ENCODE measurements around the gene EEF2K.
"Not testable (repeated sequence)": the region's sequence is repeated elsewhere in the genome, so short reads cannot be mapped to it uniquely, and the experiment has no call there.

The EEF2K gene

DNA sequence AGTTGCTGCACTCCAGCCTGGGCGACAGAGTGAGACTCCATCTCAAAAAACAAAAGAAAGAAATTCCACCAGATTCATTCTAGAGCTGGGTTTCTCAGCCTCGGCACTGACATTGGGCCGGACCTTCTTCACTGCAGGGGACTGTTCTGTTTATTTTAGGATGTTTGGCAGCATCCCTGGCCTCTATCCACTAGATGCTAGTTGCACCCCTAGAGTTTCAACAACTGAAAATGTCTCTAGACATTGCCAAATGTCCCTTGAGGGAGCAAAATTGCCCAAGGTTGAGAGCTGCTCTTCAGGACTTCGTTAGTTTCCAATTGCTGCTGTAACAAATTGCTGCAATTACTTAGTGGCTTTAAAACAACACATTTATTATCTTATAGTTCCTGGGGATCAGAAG lies 7.2 kb downstream of the EEF2K start:
- DNase-seq = no peak

DNA sequence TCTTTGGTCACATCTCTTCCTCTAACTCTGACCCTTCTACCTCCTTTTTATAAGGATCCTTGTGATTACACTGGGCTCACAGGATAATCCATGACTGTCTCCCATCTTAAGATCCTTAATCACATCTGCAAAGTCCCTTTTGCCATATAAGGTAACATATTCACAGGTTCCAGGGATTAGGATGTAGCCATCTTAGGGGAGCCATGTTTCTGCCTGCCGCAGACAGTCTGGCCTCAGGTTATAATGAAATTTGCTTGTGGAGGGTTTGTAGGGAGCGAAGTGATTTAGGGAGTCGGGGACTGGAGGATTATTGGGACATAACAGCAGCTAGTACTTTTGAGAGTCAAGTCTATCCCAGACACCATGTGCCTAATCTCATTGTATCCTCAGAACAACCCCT lies 7.7 kb downstream of the EEF2K start:
- DNase-seq = no peak

DNA sequence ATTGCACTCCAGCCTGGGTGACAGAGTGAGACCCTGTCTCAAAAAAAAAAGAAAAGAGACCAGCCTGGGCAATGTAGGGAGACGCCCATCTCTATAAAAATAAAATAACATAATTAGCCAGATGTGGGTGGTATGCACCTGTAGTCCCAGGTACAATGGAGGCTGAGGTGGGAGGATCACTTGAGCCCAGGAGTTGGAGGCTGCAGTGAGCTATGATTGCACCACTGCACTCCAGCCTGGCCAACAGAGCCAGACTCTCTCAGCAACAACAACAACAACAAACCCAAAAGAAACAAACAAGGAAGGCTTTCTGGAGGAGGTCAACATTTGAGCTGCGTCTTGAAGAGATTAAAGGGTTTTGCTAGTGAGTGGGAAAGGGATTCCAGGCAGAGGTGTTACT lies 8.3 kb downstream of the EEF2K start:
- DNase-seq = no peak

DNA sequence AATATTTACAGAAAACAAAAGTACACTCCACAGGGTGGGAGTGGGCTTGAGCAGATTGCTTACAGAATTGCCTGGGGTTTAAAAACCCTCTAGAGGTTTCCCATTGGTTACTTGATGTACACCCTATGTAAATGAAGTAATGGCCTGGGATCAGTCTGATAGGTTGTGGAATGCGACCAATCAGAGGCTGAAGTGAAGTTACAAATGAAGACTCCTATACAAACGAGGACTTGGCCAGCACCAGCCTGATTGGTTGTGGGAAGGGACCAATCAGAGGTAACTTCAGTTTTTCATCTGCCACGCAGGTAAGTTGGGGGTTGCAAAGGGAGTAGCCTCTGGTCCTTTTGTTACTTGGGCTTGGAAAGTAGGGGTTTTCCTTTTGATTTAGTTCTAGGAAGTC lies 8.8 kb downstream of the EEF2K start:
- no peak for DNase-seq

DNA sequence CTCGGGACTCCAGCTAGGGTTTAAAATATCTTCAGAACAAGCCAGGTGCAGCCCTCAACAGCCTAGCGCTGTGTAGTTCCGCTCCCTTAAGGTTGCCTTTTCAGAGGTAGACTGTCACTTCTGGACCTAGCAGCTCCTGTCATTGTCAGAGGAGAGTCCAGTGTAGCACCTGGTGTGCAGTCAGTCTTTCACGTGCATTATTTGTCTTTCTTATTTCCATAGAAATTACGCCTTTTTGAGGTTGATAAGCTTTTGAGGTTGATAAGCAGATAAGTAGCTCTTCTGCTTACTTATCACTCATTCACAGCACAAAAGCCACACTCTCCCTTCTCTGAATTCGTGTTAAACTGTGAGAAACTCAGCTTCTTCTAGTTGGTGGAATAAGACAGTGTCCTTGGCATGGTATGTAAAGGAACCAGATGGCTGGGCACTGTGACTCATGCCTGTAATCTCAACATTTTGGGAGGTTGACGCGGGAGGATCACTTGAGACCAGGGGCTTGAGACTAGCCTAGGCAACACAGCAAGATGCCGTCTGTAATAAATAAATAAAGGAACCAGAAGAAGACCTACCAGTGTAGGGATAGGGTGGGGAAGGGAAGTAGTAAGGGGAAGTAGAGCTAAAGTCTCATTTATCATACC lies 10.2 kb downstream of the EEF2K start:
- DNase-seq = no peak

DNA sequence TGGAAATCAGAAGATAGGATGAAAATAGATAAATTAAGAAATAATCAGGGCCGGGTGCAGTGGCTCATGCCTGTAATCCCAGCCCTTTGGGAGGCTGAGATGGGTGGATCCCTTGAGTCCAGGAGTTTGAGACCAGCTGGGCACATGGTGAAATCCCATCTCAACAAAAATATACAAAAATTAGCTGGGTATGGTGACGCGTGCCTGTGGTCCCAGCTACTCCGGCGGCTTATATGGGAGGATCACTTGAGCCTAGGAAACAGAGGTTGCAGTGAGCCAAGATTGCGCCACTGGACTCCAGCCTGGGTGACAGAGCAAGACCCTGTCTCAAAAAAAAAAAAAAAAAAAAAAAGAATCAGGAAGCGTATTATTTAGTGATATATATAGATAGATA lies 10.8 kb downstream of the EEF2K start:
- DNase-seq = not testable (repeated sequence)

DNA sequence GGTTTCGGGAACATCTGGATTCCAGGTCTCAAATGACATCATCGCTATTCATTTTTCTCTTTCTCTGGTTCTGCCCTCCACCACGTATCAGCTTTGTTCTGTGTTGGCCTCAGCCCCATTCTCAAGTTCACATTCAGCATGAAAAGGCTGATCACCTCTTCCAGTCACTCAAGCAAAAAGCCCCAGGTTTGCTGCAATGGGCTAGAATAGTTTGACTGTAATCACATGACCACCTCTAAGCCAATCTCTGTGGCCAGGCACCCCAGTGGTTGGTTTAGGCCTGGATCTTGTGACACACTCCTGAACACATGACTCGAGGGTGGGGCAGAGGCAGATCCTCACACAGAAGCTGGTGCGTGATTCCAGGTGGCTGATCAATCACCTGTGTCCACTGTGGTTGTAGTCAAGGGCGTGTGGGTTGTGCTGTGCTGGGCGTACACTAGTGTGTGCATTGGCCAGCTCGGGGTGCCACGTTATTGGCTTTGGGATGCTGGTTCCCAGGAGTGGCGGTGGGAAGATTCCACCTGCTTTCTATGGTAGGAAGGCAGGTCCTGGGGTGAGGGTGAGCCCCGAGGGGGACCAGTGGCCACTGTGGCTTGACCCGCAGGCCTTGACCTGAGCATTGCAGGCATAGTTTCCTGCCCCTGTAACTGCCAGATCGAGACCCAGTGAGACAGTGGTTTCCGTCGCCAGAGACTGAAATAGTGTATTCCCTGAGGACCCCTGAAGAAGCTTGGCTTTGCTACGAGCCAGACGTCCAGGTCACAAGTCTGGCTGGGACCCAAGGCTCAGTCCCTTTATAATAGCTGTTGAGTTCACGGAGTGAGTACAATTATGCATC lies 12.0 kb downstream of the EEF2K start:
- no peak for DNase-seq

DNA sequence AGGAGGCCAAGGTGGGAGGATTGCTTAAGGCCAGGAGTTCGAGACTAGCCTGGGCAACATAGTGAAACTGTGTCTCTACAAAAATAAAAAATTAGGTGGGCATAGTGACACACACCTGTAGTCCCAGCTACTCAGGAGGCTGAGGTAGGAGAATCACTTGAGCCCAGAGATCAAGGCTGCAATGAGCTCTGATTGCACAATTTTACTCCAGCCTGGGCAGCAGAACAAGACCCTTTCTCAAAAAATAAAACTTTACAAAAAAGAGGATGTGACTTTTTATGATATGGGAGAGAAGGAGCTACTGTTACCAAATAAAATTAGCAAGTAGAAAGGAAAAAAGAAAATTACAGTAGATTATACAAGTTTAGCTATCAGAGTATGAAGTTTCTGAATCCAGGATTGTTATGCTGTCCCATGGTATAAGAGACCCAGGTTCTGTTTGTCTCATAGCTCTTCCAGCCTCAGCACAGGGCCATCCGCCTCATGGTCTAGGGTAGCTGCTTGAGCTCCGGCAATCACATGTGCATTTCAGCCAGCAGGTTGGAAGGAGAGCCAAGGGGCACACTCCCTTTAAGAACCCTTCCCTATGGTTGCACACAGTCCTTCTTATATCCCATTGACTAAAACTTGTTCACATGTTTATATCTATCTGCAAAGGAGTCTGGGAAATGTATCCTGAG lies 13.5 kb downstream of the EEF2K start:
- DNase-seq = no peak

DNA sequence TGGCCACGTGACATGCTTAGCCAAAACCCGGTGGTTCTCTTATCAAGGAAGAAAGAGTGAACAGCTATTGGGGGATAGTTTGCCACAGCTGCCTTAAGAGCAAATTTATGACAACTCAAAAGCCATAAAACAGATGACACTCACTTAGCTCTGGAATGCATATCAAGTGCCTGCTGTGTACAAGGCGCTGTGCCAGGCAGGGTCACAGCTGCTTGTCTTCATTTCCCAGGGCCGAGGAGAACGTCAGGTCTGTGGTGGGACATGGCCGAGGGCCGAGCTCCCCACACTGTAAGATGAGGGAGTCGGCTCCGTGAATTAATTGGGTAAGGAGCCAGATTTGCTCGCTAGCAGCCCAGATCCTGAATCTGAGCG lies 14.0 kb downstream of the EEF2K start:
- no peak for DNase-seq

DNA sequence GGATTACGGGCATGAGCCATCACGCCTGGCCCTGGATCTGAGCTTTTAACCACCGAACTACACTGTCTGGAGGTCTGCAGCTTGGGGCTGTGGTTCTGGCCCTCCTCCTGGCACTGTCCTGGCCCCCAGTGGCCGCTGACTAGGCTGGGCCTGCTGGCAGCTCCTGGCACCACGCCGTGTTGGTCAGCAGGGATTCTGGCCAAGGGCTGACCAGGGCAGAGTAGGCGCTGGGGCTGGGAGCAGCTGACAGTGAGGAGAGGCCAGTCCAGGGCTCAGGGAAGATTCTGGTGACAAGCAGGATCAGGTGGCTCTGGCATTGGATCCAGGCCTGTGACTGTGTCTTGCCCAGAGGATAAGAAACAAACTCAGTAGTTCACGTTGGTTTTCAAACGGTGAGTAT lies 14.6 kb downstream of the EEF2K start:
- no peak for DNase-seq

DNA sequence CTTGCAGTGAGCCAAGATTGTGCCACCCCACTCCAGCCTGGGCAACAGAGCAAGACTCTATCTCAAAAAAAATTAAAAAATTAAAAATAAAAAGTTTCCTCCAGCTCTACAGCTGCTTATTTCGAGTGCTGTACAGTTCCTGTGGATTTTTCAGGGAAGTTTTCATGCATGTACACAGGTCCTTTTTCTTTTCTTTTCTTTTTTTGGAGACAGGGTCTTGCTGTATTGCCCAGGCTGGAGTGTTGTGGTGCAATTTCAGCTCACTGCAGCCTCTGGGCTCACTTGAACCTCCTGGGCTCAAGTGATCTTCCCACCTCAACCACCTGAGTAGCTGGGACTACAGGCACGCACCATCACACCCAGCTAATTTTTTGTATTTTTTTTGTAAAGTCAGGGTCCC lies 15.9 kb downstream of the EEF2K start:
- no peak for DNase-seq

DNA sequence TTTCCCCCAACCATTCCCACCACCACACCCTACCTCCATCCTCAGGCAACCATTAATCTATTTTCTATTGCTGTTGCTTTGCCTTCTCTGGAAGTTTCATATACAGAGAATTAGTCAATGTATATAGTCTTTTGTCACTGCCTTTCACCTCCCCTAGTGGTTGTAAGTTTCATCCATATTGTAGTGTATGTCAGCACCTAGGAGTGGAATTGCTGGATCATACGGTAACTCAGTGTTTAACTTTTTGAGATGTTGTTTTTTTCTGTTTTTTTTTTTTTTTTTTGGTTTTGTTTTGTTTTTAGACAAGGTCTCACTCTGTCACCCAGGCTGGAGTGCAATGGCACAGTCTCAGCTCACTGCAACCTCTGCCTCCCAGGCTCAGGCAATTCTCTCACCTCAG lies 16.9 kb downstream of the EEF2K start:
- no peak for DNase-seq

DNA sequence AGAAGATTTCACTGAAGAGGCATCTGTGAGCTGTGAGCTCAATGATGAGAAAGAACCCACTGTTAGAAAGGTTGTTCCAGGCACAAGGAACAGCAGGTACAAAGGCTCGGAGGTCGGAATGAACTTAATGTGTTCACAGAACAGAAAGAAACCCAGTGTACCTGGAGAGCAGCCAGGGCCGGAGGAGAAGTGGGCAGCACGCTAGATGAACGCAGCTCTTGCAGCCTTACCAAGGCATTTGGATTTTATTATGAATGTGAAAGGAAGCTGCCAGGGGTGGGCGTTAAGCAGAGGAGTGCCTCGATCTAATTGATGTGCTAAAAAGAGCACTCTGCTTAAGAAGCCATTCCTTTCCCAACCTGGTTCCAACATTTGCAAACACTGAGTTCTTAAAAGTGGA lies 19.0 kb downstream of the EEF2K start:
- no peak for DNase-seq

DNA sequence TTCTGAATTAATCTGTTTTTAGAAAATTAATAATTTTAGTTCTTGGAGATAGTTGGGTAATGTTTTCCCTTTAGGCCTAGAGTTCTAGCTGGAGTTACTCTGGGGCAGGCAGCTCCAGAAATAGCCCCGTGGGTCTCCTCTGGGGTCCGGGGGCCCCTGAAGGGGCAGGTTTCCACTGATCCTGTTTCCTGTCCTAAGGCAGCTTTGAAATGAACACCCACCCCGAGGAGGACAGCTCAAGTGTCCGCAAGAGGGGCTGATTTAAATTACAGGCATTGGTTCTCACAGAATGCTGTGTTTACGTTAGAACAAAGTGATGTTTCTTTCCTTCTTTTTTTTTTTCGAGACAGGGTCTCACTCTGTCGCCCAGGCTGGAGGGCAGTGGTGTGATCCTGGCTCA lies 23.8 kb downstream of the EEF2K start:
- DNase-seq = no peak

DNA sequence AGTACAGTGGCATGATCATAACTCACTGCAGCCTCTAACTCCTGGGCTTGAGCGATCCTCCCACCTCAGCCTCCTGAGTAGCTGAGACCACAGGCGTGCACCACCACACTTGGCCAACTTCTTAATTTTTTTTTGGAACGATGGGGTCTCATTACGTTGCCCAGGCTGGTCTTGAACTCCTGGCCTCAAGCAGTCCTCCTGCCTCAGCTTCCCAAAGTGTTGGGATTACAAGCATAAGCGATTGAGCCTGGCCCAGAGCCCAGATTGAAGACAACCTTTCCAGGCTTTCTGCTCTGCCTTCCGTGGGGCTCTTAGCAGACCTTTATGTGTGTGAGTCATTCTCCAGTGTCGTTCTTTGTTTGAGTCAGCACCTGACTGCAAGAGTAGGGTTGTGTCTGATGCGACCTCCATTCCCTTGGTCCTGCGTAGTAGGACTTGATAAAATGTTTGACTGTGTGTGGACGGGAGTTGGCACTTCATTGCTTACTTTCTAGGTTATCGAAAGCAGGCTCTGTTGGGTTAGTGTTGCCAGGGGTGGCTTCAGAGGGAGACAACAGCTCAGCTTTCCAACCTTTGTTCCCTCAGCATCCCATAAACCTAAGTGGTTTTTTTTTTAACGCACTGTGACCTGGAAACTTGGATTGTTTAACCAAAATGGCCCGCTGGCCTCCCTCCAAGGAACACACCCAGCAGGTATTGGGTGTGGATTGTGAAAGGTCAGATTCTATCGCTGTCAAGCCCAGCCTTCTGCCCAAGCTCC lies 26.4 kb downstream of the EEF2K start:
- no peak for DNase-seq

DNA sequence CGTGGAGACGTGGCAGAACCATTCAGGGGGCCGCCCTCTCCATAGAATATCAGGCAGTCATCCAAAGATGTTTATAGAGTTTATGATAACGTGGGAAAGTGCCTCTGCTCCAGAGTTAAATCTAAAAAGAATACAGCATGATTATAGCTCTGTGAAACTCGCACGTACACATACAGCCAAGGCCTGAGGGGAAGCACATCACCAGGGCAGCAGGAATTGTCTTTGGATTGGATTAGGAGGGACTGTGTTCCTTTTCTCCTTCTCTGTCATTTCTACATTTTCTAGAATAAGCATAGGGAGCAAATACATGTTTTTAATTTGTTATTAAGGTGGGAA lies 26.9 kb downstream of the EEF2K start:
- DNase-seq = no peak

DNA sequence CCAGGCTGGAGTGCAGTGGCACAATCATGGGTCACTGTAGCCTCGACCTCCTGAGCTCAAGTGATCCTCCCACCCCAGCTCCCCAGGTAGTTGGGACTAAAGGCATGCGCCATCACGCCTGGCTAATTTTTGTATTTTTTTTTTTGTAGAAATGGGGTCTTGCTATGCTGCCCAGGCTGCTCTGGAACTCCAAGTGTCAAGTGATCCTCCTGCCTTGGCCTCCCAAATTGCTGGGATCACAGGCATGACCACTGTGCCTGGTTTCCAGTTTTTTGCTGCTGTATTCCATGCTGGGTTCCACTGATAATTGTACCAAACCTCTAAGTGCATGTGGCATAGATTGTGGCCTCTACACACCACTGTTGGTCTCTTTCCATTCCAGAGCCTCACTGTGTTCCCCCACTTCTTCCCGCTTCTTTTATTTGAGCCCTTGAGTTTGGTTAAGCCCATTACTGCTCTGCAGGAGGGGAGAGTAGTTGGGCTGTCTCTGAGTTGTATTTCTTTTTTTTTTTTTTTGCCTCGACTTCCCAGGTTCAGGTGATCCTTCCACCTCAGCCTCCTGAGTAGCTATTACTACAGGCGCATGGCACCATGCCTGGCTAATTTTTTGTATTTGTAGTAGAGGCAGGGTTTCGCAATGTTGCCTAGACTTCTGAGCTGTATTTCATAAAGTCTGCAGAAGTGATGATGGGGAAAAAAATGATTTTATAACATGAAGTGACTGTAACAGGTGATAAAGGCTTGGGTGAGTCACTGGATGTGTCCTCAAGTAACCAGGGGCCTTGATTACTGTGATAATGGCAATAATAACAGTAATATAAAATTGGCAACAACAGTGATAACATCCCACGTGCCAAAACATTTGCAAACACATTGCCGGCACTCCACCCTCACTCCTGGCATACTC lies 30.0 kb downstream of the EEF2K start:
- DNase-seq = no peak

DNA sequence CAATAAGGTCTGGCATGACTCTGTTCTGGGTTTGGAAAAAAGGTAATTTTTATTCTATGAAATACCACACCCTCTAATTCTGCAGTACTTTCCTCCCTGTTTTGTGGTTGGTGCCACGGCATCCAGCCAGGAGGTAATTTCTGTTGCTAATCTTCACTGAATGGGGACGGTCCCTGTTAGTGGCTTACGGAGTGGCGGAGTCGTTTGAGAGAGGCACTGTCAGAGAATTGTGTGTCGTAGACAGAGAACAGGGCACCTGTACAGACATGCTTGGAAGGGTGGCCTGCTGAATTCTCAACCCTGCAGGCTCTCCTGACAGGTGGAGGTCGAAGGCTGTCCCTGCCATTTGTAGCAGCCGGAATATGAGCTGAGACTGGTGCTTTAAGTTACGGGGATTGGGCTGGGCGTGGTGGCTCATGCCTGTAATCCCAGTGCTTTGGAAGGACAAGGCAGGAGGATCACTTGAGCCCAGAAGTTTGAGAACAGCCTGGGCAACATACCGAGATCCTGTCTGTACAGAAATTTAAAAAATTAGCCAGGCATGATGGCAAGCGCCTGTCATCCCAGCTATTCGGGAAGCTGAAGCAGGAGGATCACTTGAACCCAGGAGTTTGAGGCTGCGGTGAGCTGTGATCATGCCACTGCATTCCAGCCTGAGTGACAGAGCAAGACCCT lies 33.2 kb downstream of the EEF2K start:
- DNase-seq = no peak

DNA sequence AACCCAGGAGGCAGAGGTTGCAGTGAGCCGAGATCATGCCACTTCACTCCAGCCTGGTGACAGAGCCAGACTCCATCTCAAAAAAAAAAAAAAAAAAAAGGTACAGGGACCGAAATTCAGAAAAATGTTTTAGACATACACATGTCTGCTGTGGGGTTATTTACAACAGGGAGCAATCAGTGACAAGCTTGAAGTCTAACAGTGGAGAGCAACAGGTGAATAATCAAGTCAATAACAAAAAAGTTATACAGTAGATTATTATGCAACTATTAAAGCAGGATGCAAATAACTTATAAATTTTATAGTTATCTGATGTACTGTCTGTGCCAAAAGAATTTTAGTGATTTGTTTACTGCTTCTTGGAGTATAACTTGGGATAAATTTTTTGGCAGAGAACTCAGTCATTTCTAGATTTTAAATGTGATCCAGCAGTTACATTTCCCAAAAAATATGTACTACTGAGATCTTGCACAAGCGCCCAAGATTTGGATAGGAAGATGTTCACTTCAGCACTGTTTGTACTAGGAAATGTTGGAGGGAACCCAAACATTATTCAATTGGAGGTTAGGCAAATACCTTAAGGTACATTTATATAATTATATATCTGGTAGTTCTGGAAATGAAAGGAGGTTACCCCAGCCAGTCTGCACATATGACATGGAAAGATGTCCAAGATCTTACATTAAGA lies 34.1 kb downstream of the EEF2K start:
- DNase-seq = no peak

DNA sequence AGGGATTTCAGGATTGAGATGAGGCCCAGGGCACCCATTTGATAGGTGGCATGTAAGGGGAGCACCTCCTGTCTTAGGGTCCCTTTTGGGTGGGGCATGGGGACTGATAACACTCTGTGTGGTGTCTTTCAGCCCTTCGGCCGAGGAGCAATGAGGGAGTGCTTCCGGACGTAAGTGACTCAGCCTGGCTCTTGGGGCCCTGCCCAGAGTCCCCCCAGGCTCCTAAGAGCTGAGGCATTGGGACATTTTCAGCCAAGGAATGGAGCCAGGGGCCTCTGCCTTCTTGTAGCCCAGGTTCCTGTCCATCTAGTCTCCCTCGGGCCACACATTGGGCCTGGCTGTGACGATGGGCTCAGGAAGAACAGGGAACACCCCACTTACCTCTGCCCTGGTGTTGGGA lies 44.4 kb downstream of the EEF2K start:
- DNase-seq = no peak

DNA sequence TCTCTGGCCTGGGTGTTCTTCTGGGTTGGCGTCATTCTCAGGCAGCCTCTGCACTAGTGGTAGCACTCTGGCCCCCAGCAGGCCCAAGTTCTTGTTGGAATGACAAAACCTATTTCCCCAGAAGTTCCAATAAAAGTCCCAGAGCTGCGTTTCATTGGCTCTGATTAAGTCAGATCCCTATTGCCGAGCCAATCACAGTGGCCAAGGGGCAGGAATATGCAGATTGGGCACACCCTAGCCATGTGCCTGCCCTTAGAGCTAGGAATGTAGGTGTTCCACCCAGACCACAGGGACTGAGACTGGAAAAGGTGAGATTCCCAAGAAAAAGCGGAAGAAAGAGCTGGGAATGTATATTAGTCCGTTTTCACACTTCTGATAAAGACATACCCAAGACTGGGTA lies 46.2 kb downstream of the EEF2K start:
- DNase-seq = no peak

All from activated CD8-positive, alpha-beta memory T cell treated with anti-CD3 and anti-CD28 coated beads, Interleukin-2, amount 50 U/mL, for 4 hours (primary cell).